Measurements from ENCODE around the gene COX8A.

The COX8A gene

DNA sequence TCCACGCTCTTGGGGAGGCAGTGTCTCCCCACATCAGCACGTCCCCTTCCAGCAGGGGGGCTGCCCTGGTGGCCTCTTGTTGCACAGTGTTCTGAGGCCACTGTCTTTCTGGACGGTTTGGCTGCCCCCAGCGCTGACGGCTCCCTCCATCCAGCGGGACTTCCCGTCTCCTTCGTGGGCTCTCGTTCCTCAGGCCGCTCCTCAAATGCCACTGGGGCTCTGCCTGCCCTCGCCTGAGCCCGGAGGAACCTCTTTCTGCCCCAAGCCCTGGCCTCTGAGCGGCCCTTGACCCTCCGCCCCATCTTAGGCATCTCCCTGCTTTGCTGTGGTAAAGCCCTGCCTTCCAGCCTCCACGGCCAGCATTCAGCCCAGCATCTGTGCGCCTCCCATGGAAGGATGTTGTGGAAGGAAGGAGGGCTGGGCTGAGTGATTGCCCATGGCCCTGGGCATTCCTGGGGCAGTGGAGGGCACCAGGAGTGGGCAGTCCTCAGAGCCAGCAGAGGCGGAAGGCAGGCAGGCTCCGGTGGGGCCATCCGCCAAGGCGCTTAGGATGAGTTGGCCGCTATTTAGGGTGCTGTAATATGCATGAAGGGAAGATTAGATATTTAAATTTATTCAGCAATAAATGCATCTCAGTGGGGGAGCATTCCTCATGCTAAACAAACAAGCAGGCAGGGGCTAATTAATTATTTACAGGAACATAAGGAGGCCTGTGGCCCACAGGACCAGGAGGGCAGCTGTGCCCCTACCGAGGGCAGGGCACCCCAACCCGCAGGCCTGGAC lies 29.6 kb downstream of the COX8A start:
- no peak for DNase-seq

DNA sequence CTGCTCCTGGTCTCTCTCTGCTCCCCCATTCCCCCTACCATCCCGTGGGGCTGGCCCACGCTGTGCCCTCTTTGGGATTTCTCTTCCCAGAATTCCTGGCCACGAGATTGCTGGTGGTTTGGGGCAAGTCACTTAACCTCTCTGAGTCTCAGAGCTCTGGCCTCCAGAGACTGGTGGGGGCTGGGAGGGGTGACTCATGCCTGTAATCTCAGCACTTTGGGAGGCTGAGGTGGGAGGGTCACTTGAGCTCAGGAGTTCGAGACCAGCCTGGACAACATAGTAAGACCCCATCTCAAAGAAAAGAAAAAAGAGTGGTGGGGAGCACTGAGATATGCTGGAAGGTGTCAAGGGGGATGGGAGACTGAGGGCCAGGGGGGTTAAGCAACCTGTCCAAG lies 30.2 kb downstream of the COX8A start:
- no peak for DNase-seq

DNA sequence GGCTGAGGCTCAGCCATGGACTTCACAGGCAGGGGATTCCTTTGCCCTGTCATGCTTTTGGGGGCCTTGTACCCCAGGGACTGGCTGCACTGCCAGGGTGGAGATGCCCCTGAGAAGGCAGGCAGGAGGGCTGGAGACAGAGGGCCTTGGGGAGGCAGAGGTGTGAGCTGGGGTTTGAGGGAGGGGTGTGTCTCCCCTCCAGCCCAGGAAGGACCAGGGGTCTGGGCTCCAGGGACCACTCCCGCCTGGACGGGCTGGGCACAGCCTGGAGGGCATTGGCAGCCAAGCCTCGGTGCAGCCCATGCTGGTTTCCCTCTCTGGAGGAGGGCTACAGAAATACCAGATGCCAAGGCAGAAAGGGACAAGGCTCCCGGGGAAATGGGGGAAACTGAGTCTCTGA lies 31.3 kb downstream of the COX8A start:
- no peak for DNase-seq

DNA sequence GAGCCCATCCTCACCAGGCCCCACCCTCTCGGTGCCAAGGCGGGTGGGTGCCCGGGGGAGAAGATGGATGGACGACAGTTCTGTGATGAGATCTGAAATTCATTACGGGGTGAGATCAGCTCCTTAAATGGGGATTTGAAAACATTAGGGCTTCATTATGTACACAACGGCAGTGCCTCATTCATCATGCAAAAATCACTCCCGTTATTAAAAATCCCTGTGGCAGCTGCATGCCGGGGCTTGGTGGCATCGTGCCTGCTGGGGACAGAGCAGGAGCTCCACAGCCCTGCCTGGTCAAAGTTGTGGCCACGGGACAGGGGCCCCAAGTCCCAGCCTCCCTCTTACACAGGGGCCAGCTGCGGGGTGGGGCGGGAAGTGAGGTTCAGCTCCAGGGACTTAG lies 32.0 kb downstream of the COX8A start:
- DNase-seq: no peak

DNA sequence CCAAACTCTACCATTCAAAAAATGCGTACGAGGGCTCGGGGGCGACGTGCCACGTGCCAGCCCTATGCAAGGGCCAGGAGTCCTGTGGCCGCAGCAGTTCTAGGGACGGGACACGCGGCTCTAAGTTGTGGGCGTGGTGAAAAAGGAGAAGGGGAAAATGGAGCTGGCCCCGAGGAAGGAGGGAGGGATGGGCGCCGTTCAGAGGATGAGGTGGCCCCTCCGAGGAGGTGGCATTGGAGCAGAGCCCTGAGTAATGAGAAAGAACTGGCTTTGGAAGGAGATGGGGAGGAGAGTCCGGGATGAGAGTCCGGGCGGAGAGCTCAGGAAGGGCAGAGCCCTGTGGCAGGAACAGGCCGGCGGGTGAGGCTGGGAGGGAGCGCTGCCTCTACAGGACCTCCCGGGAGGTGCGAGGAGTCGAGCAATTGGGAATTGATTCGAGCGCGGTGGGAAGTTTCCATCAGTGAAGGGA lies 32.8 kb downstream of the COX8A start:
- DNase-seq: no peak

DNA sequence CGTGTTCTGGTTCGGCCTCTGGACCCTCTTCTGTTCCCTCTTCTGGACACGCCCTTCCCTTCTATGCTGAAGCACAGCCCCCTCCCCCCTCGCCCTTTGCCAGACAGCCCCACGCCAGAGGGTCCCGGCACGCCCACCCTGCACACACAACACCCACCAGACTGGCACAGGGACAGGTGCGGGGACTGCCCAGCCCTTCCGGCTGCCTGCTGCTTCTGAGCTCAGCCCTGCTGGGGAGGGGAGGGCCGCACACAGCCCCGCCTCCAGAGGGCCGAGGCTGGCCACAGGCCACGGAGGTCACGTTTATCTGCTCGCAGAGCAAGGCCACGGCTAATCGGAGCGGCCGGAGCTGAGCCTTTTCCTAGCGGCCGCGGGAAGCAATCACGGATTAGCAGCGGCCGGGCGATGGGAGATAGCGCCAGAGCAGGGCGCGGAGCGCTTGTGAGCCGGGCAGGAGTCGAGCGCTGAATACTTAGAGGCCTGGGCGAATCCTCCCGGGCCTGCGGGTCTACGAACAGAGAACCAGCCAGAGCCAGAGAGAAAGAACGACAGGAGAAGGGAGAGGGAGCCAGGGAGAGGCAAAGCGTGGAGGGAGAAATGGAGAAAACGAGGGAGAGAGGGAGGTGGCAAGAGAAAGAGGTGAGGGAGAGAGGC lies 33.3 kb downstream of the COX8A start:
- peak; percentile 91 for DNase-seq

DNA sequence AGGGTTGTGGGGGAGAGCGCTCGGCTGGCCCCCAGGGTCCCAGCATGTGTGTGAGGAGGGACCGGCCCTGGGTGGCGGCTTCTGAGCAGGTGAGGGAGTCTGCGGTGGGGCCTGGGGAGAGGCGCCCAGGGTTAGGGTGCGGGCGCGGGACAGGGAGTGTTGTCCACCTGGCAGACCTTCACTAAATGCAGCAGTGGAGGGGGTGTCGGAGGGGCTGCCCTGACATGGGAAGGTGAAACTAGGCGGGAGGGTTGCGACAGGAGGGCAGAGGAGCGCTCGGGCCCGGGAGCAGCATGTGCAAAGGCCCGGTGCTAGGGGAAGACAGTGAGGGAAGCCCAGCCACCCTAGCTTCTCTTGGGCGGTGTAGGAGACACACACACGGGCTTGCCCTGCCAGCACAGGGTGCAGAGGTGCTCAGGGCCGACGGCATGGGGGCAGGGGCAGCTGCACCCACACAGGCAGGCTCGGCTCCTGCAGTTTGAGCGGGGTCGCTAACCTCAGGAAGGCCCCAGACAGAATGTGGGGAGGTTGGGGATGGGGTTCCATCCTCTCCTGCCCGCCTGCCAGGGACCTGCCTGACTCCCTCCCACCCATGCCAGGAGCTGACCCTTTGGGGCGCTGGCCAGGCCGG lies 34.0 kb downstream of the COX8A start:
- DNase-seq: no peak

DNA sequence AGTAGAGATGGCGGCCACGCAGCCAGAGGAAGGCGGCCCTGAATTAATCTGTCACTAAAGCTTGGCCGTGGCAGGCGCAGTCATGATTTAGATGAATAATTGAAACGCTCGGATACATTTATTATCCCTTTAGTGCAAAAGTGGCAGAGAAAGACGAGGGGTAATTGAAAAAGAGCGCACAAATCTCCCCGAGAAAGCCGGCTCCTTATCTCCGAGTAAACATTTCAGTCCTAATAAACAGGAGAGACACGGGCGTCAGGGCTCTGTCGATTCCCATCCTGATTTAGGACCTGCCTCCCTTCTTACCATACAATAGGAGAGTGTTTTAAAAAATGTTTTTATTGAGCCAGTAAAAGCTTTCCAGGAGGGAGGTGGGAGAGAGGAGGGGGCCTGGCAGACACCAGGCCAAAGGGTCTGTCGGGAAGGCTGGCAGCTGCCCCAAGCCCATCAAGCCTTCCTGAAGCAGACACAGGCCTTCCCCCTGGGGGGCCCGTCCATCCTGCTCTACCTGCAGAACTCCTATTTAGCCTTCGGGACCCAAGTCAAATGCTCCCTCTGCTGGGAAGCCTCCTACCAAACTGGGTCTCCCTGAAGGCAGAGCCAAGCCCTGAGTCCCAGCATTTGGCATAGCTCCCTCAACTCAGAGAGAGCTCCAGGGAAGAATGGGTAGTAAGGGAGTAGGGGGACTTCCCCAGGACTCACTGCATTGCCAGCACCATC lies 34.7 kb downstream of the COX8A start:
- peak; percentile 73 for DNase-seq

DNA sequence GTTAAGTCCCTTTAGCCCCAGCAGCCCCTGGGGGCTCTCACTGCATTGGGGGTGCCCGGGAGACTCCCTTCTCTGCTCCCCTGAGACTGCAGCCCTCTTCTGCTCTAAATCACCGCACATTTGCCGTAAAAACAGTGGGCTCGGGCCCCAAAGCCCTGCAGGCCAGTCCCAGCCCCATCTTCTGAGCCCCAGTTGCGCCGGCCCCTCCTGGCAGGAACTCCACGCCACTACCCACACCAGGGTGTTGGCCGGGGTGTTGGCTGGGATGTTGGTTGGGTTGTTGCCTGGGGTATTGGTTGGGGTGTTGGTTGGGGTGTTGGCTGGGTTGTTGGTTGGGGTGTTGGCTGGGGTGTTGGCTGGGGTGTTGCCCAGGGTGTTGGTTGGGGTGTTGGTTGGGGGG lies 35.3 kb downstream of the COX8A start:
- DNase-seq: no peak

DNA sequence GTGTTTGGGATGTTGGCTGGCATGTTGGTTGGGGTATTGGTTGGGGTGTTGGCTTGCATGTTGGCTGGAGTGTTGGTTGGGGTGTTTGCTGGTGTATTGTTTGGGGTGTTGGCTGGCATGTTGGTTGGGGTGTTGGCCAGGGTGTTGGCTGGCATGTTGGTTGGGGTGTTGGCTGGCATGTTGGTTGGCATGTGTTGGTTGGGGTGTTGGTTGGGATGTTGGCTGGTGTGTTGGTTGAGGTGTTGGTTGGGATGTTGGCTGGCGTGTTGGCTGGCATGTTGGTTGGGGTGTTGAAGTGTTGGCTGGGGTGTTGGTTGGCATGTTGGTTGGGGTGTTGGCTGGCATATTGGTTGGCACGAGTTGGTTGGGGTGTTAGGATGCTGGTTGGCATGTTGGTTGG lies 36.4 kb downstream of the COX8A start:
- no peak for DNase-seq

DNA sequence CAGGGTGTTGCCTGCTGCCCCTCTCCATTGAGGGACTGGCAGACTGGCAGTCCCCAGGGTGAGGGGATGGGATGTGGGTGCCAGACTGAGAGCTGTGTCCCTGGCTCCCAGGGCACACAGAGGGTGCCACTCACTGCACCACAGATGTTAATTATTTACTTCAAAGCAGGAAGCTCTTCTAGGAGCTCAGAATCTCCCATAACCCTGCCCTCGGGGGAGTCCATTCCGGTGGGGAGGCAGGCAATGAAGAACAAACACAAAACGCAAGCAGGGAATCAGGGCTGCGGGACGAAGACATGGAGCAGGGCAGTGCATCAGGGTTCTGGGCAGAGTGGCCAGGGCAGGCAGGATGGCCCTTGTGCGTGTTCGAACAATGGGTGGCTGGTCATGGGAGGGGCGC lies 37.0 kb downstream of the COX8A start:
- DNase-seq: no peak

DNA sequence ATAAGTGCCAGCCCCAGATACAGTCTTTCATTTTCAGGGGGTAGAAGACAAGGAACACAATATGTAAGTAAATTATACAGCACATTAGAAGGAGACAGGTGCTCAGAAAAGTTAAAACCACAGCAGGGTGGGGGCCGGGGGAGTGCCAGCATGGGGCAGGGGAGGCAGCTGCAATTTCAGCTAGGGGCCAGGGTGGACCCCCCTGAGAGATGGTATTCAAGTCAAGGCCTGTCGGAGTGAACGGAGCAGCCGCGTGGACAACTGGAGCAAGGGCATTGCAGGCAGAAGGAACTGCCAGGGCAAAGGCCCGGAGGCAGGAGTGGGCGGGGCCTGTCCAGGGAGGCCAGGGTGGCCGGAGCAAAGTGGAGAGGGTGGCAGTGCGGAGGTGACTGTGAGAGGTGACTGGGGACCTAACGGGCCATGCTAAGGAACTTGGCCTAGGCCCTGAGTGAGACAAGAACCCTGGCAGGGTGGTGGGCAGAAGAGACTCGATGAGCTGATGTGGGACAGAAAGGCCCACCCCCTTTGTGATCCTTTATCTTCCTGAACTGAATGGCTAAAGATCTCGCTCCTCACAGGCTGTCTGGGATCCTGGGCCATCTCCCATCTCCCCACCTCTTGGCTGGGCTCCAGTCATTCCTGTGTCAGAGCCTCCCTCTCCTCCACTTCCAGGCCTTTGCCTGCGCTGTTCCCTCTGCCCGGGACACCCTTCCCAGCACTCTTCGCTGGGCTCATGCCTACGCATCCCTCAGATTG lies 38.9 kb downstream of the COX8A start:
- DNase-seq: no peak

DNA sequence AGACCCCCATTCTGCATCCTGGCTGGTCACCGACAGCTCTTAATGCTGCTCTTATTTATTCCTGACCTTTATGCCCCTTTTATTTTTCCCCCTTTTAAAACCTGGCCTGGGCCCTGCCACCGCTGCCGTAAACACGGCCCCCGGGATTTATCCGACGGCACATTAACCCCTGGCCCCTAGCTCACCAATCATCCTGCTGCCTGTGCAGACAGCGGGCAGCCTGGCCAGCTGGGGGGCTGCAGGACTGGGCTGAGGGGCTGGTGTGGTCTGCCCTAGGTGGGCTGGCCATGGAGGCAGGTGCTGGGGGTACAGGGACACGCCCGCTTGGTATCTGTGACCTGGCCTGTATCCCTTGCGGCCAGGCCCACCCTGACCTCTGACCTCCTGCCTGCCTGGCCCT lies 39.9 kb downstream of the COX8A start:
- DNase-seq: no peak

DNA sequence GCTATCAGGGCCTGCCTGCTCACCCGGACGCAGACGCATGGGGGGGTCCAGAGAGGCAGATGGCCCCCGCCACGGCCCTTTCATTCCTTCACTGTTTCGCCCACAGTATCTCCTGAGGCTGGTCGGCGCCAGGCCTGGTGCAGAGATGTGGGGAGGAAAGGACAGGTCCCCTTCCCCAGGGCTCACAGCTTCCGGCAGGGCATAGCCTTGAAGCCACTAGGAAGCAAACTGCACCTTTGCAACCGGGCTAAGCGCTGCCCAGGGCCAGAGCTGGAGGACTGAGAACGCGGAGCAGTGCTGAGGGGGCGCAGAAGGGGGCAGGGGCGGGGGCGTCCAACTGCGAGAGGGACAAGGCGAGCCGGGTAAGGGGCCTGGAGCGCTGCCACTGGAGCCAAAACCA lies 41.1 kb downstream of the COX8A start:
- DNase-seq: no peak

DNA sequence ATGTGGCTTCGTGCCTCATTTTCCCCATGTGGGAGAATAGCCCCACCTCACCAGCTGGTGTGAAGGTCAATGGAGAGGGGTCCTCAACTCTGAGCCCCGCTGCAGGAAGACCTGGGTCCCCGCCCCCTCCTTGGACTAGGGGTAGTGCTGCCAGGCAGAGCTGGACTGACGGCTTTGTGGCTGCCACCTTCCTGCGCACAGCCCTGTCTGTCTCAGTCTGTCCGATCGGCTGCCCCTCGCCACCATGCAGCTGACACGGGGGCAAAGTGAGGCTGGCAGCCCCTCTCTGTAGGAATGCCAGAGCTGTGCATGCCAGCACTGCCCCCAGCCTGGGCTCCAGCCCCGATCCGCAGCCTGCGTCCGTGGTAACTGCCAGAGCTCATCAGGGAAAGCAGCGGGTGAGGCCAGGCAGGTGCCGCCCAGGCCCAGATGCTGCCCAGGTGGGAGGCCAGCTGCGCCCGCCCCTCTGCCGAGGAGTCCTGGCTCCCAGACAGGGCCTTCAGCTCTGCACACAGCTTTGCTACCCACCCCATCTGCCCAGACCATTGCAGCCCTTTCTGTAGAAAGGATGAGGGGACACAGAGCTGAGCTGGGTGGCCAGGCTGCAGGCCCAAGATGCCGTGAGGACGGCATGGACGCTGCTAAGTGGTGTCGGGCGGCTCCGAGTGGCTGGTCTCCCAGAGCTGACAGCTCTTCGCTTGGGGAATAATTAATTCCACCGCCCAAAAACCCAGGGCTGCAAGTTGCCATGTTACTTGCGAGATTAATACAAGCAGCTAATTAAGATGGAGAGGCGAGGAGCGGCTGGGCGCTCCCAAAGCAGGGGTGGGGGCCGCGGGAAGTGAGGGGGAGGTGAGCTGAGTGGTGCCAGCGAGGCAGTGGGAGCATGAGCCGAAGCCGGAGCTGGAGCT lies 41.8 kb downstream of the COX8A start:
- no peak for DNase-seq

DNA sequence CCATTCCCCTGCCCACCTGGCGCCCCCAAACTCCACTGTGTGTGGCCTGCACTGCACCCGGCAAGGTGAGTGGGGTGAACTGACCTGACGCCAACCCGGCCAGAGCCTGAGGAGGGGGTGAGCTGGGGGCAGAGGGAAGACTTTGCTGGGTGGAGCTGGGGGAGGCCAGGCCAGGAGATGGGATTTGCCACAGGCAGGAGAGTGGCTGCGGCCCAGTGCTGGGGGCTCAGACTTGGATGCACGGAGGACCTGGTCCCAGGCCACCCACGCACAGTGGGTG lies 43.5 kb downstream of the COX8A start:
- DNase-seq: no peak

DNA sequence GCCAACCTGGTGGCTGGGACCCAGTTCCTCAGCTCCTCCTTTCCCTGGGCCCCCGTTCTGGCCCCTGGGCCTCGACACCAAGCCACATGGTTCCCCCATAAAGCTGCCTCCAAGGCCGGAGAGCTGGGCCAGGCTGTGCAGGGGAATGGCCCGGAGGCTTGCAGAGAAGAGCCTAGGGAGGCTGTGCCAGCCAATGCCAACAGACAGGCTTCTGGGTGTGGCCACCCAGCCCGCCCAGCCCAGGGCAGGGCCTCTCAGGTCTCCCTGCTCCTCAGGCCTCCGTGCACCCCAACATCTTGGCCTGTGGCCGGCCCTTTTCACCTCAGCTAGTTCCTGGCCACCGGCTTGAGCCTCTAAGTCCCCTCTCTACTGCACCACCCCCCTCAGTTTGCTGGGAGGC lies 43.9 kb downstream of the COX8A start:
- no peak for DNase-seq

DNA sequence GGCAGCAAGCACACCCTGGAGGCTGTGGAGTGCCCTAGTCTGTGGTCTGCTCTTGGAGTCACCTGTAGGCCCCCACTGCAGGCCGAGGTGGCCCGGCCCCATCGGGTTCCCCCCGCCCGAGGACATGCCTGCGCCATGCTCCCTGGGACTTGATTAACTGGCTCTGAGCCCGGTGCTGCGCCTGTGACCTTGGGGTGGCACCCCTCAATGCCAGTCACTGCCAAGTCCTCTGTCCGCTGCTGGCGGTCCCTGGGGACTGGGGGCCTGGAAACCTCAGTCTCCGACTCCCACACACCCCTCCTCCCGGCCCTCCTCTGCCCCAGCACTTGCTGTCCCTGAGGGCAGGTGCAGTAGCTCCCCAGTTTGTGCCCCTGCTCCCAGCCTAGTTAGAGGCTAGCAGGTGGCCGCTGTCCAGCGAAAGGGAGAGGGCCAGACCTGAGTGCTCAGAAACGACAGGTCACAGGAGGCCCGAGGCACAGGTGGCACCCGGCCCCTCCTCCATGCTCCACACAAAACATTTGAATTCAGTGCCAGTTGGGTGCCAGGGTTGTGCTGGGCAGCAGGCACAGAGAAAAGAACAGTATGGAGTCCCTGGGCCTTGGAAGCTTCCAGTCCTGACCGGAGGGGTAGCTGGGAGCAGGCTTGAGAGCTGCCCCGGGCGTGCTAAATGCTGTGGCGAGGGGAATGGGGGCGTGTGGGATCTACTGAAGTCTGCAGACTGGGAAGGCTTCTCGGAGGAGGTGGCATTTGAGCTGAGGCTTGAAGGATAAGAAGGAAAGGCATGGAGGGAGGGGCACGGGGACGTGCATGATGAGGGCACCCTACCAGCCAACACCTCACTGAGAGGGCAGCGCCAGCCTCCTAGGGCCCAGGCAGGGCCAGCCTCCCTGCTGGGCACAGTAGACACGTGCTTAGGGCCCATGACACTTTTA lies 45.0 kb downstream of the COX8A start:
- DNase-seq: no peak

DNA sequence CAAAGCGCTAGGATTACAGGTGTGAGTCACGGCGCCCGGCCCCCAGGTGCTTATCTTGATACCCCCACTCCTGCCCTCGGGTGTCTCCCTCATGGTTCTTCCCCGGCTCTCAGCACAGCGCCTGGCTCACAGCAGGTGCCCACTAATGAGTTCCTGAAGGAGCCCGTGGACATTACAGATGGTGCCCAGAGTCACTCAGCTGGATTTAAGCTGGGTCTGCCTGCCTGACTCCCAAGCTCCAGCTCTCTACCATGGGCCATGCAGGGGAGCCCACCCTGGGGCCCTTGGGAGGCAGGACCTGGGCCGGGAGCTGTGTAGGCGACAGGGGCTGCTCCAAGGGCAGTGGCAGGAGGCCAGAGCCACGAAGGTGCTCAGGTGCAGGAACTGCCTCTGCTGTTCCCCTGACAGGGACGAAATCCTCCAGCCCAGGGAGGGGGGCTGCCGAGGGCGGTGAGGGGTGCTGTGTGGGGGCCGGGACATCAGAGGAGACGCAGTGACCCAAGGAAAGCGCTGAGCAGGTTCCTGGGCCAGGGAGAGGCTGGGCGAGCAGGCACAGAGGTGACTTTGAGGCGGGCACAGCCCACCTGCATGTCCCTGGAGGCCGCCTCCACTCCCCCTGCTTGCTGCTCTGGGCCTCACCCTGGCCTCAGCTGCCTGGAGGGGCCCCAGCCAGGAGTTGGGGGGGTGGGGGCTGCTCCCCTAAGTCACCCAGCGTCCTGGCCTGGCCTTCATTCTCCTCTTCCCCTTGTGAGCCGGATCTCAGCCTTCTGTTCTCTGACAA lies 46.7 kb downstream of the COX8A start:
- DNase-seq: no peak

DNA sequence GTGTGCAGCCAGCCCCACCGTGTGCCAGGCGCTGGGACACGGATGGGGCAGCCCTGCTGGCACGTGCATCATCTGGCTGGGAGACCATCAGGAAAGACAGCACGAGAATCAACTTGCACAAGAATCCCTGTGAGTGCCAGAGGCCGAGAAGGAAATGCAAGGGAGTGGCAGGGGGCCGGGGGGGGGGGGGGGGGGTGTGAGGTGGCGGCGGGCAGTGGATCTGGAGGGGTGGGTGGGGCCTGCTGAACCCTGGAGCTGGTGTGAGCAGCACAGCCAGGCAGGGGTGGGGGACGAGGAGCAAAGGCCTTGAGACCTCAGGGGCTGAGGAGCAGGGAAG lies 47.3 kb downstream of the COX8A start:
- peak; percentile 69 for DNase-seq

Measured in islet precursor cell (in vitro differentiated cells).